RWPE2 (cell line): ENCODE results near the gene ANTXRL.
"Not testable (repeated sequence)": the region's sequence is repeated elsewhere in the genome, so short reads cannot be mapped to it uniquely, and the experiment has no call there.

ENCODE experiments used
- ATAC-seq: fragments of 200-7000 bp; cut with Tn5 transposase; 3 replicates; pipeline ENCODE4 v1.9.1; 2021; ENCODE audit warnings: low read depth
- DNase-seq: peaks from one replicate; pipeline ENCODE4 v3.0.0-alpha.2; 2020; ENCODE audit warnings: low spot score
- H3K27ac ChIP-seq: fragments of 450-650 bp; 2 replicates; pipeline ENCODE4 v1.5.1; 2017; ENCODE audit warnings: mild to moderate bottlenecking; ENCODE audit not compliant: poor library complexity, severe bottlenecking
- H3K27me3 ChIP-seq: fragments of 250-450 bp; sonication (Bioruptor Pico); 2 replicates; pipeline ENCODE4 v1.5.1; 2021; ENCODE audit warnings: mild to moderate bottlenecking, moderate library complexity; ENCODE audit not compliant: insufficient read depth, poor library complexity, severe bottlenecking
- H3K36me3 ChIP-seq: fragments of 250-450 bp; sonication (Bioruptor Pico); 2 replicates; pipeline ENCODE4 v1.5.1; 2020; ENCODE audit warnings: low read depth, mild to moderate bottlenecking, moderate library complexity
- H3K4me1 ChIP-seq: fragments of 250-450 bp; sonication (Bioruptor Pico); 2 replicates; pipeline ENCODE4 v1.5.1; 2021; ENCODE audit warnings: mild to moderate bottlenecking, moderate library complexity; ENCODE audit not compliant: insufficient read depth, poor library complexity, severe bottlenecking
- H3K4me3 ChIP-seq: fragments of 250-450 bp; sonication (Bioruptor Pico); 2 replicates; pipeline ENCODE4 v1.5.1; 2021; ENCODE audit warnings: mild to moderate bottlenecking, moderate library complexity; ENCODE audit not compliant: severe bottlenecking
- H3K9me3 ChIP-seq: fragments of 250-450 bp; sonication (Bioruptor Pico); 2 replicates; pipeline ENCODE4 v1.5.1; 2021; ENCODE audit warnings: mild to moderate bottlenecking, moderate library complexity; ENCODE audit not compliant: severe bottlenecking
- CTCF ChIP-seq: fragments of 450-650 bp; IDR thresholded peaks from one replicate; pipeline ENCODE4 v1.5.1; 2017; ENCODE audit warnings: mild to moderate bottlenecking, moderate library complexity; ENCODE audit not compliant: poor library complexity, severe bottlenecking

ANTXRL gene

GRCh38 chr10:46251857-46252847 is 34.6 kb upstream of the ANTXRL start:
- no peaks in the 10 kb centered on the region for H3K27me3 ChIP-seq
- ATAC-seq = no peak
- TF ChIP-seq CTCF = no peak
- no peaks in the 10 kb centered on the region for H3K4me1 ChIP-seq
- no peak for DNase-seq
- no peak overlapping the region for H3K27ac ChIP-seq
- H3K4me3 ChIP-seq = no peak overlapping the region
- no peaks in the 10 kb centered on the region for H3K36me3 ChIP-seq
- H3K9me3 ChIP-seq = no peaks in the 10 kb centered on the region

GRCh38 chr10:46253076-46254006 is 33.5 kb upstream of the ANTXRL start:
- Histone ChIP-seq H3K27ac (no peak overlapping the region), H3K4me1 (no peaks in the 10 kb centered on the region), H3K27me3 (no peaks in the 10 kb centered on the region), H3K36me3 (no peaks in the 10 kb centered on the region), H3K9me3 (no peaks in the 10 kb centered on the region), H3K4me3 (no peak overlapping the region)
- TF ChIP-seq CTCF = no peak
- ATAC-seq = no peak
- DNase-seq = no peak

GRCh38 chr10:46254007-46254383 is 32.8 kb upstream of the ANTXRL start:
- no peaks in the 10 kb centered on the region for H3K27me3 ChIP-seq
- H3K4me3 ChIP-seq = no peak overlapping the region
- H3K27ac ChIP-seq = no peak overlapping the region
- no peak for TF ChIP-seq CTCF
- no peak for DNase-seq
- no peaks in the 10 kb centered on the region for H3K9me3 ChIP-seq
- H3K4me1 ChIP-seq = no peaks in the 10 kb centered on the region
- ATAC-seq = no peak
- no peaks in the 10 kb centered on the region for H3K36me3 ChIP-seq

GRCh38 chr10:46254467-46254866 is 32.3 kb upstream of the ANTXRL start:
- H3K4me3 ChIP-seq = no peak overlapping the region
- no peaks in the 10 kb centered on the region for H3K4me1 ChIP-seq
- DNase-seq (no peak), ATAC-seq (no peak)
- TF ChIP-seq CTCF = no peak
- H3K36me3 ChIP-seq = no peaks in the 10 kb centered on the region
- no peaks in the 10 kb centered on the region for H3K9me3 ChIP-seq
- H3K27ac ChIP-seq = no peak overlapping the region
- no peaks in the 10 kb centered on the region for H3K27me3 ChIP-seq

GRCh38 chr10:46255210-46255609 is 31.6 kb upstream of the ANTXRL start:
- H3K4me3 ChIP-seq, H3K4me1 ChIP-seq, H3K36me3 ChIP-seq, H3K27me3 ChIP-seq, H3K9me3 ChIP-seq, DNase-seq, ATAC-seq, H3K27ac ChIP-seq: not testable (repeated sequence)
